ENCODE measurements around the gene DCHS1.

Gene DCHS1

GRCh38 chr11:6626971-6627761 is 28.4 kb downstream of the DCHS1 start:
- Histone ChIP-seq H3K4me1 (no peaks in the 10 kb centered on the region), H3K4me3 (ENCODE audit: low read depth, low read length) (no peak overlapping the region), H3K27me3 (no peaks in the 10 kb centered on the region), H3K9me3 (no peaks in the 10 kb centered on the region), H3K36me3 (no peaks in the 10 kb centered on the region)
- no peak for DNase-seq
- TF ChIP-seq CTCF (IDR thresholded peaks at IDR 0.05; ENCODE audit: low read depth, low read length): no peak

DNA sequence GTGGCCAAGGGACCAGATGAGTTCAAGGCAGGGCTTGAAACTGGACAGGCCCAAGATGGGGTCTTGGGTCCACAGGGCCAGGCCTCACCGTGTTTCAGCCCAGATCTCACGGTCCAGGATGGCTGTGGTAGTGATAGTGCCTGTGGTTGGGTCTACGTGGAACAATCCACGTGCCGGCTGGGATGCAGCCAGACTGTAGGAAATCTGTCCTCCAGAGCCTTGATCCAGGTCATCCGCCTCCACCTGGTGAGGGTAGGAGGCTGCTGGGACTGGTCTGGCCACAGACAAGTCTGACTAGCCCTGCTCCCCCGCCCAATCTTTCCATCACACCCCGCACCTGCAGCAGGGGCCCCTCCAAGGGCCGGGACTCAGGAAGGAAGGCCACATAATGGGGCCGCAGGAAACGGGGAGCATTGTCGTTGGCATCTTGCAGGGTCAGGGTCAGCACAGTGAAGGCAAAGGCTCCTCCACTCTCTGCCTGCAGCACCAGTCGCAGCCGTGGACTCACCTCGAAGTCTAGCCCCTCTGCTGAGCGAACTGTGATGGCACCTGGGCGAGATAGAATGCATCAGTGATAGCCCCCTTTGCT is 29.7 kb downstream of the DCHS1 start:
- DNase-seq: no peak
- Histone ChIP-seq H3K9me3 (no peaks in the 10 kb centered on the region), H3K36me3 (no peaks in the 10 kb centered on the region), H3K27me3 (no peaks in the 10 kb centered on the region), H3K4me3 (ENCODE audit: low read depth, low read length) (no peak overlapping the region), H3K4me1 (no peaks in the 10 kb centered on the region)
- no peak for TF ChIP-seq CTCF (IDR thresholded peaks at IDR 0.05; ENCODE audit: low read depth, low read length)

GRCh38 chr11:6625156-6625831 is 30.3 kb downstream of the DCHS1 start:
- Histone ChIP-seq H3K27me3 (no peaks in the 10 kb centered on the region), H3K36me3 (no peaks in the 10 kb centered on the region), H3K4me3 (ENCODE audit: low read depth, low read length) (no peak overlapping the region), H3K9me3 (no peaks in the 10 kb centered on the region), H3K4me1 (no peaks in the 10 kb centered on the region)
- no peak for TF ChIP-seq CTCF (IDR thresholded peaks at IDR 0.05; ENCODE audit: low read depth, low read length)
- no peak for DNase-seq

DNA sequence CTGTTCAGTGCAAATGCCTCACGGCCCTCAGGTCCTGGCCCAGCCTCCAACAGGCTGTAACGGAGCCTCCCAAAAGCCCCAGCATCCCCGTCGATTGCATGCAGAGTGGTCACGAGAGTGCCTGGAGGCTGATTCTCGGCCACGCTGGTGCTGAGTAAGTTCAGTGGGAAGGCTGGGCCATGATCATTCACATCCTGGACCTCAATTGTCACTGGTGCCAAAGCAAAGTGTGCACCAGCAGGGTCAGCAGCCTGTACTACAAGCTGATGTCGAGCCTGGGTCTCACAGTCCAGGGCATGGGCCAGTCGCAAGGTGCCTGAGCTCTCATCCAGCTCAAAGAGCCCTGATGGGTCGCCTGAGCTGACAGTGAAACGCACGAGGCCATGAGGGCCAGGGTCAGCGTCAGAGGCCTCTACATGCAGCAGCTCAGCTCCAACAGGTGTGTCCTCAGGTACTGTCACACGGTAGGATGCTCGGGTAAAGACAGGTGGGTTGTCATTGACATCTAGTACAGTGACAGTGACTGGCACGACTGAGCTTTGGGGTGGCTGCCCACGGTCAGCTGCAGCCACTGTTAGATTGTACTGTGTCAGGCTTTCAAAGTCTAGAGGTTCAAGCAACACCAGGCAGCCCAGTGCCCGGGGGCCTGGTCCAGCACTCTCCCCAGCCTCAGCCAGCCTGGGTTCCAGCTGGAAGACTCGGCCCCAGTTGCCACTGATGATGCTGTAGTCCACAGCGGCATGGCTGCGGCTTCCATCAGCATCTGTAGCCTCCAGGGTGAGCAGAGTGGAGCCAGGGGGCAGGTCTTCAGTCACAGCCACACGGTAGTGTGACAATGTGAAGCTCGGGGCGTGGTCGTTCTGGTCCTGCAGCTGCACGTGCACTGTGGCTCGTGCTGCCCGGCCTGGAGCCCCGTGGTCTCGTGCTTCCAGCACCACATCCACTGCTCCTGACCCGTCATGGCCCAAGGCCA is 31.9 kb downstream of the DCHS1 start:
- Histone ChIP-seq H3K4me3 (ENCODE audit: low read depth, low read length) (no peak overlapping the region), H3K27me3 (no peaks in the 10 kb centered on the region), H3K4me1 (no peaks in the 10 kb centered on the region), H3K9me3 (no peaks in the 10 kb centered on the region), H3K36me3 (no peaks in the 10 kb centered on the region)
- TF ChIP-seq CTCF (IDR thresholded peaks at IDR 0.05; ENCODE audit: low read depth, low read length): no peak
- DNase-seq: no peak

DNA sequence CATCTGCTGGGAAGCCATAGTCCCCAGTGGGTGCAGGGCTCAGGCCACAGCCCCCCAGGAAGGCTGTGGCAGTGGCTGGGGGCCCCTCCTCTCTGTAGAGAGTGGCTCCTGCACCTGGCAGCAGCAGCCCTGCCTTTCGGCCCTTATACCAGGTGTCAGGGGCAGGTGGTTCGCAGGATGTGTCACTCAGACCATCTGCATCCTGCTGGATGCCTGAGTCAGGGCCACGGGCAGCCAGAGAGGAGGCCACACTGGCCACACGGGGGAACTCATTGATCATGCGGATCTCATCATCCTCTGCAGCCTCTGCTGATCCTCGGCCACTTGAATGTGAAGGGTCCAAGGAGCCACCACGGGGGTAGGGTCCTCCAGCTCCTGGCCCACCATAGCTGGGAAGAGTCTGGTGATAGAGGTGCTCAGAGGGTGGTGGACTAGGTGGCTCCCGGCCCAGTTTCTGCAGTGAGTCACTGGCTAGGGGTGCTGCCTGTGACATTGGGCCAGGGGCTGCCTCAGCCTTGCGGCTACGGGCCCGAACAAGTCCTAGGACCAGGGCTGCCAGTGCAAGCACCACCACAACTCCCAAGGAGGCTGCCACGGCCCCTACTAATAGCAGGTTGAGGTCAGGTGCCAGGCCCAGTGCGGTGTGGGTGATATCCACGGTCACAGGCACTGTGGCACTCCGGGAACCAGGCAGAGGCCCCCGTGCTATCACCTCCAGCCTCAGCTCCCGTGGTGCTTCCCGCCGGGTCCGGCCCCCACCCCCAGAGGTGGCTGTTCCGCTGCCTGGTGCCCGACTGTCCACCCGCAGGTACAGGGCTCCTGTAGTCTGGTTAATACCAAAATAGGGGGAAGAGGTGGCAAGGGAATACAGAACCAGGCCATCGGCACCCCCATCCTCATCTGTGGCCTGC is 33.1 kb downstream of the DCHS1 start:
- Histone ChIP-seq H3K36me3 (no peaks in the 10 kb centered on the region), H3K4me1 (no peaks in the 10 kb centered on the region), H3K27me3 (no peaks in the 10 kb centered on the region), H3K4me3 (ENCODE audit: low read depth, low read length) (no peak overlapping the region), H3K9me3 (no peaks in the 10 kb centered on the region)
- TF ChIP-seq CTCF (IDR thresholded peaks at IDR 0.05; ENCODE audit: low read depth, low read length): no peak
- no peak for DNase-seq
